Neural progenitor cell (in vitro differentiated cells): Measurements from ENCODE around the gene DCC.

ENCODE experiments used
- CTCF ChIP-seq: fragments of 200-600 bp; sonication (generic); IDR thresholded peaks from 2 replicates; pipeline ENCODE4 v1.5.1; 2017; ENCODE audit warnings: antibody characterized with exemption, mild to moderate bottlenecking
- EZH2 ChIP-seq: fragments of 200-600 bp; sonication (generic); IDR thresholded peaks from 2 replicates; pipeline ENCODE4 v1.6.1; 2017; ENCODE audit warnings: antibody characterized with exemption, mild to moderate bottlenecking, moderate library complexity
- EZH2phosphoT487 ChIP-seq: fragments of 200-600 bp; sonication (generic); IDR thresholded peaks from 2 replicates; pipeline ENCODE4 v1.6.1; 2017; ENCODE audit warnings: antibody characterized with exemption

DNA sequence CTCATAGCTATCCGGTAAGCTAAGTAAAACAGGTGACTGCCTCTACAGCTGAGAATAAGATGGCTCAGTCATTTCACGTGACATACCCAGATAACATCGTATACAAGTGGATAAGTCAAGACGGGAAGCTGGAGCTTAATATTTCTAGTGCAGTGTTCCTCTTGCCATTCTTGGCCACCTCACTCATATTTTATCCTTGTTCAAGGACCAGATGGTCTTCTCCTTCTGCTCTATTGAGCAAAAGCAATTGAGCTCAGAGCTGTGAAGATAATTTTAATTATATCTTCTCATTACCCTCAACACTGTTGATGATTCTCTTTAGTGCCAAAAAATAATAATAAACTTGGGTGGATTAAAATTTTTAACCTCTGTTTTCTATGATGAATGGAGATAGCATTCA, 201.1 kb downstream of the DCC start:
- no peak for TF ChIP-seq CTCF
- no peak for TF ChIP-seq EZH2
- TF ChIP-seq EZH2phosphoT487, result no peak
